AG08395 (cell line): ENCODE results near the gene GCNT2.
A peak's percentile ranks its signal among the peaks of the same experiment; 100 is the strongest.
"Not testable (repeated sequence)": the region's sequence is repeated elsewhere in the genome, so short reads cannot be mapped to it uniquely, and the experiment has no call there.

ENCODE experiments used
- DNase-seq: peaks from one replicate; pipeline ENCODE4 v3.0.0; 2012; ENCODE audit warnings: mixed read lengths, low spot score

Gene GCNT2

DNA sequence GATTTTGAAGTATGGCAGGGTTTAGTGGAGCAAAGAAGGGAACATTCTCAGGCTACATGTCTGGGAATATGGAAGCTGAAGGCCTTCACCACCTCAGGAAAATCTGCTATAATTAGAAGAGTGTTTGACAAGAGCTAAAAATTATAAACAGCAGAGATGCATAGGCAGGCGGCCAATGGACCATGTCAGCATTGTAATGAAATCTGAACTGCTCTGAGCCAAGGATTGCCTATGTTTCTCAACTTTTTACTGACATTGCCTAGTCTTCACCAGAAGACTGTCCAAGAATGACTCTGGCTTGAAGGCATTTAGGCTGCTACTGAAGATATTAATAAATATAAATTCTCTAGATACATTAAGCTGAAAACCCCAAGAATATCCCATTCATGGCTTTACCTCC is 89.1 kb downstream of the GCNT2 start:
- no peak for DNase-seq

DNA sequence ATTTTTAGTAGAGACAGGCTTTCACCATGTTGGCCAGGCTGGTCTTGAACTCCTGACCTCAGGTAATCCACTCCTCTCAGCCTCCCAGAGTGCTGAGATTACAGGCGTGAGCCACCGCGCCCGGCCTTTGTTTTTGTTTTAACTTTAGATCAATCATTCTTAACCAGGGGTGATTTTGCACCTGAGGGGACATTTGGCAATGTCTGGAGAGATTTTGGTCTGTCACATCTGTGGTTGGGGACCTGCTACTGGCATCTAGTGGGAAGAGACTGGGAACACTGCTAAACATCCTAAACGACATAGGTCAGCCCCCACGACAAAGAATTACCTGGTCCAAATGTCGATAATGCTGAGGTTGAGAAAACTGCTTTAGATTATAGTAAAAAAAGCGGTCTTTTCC is 91.0 kb downstream of the GCNT2 start:
- no peak for DNase-seq

DNA sequence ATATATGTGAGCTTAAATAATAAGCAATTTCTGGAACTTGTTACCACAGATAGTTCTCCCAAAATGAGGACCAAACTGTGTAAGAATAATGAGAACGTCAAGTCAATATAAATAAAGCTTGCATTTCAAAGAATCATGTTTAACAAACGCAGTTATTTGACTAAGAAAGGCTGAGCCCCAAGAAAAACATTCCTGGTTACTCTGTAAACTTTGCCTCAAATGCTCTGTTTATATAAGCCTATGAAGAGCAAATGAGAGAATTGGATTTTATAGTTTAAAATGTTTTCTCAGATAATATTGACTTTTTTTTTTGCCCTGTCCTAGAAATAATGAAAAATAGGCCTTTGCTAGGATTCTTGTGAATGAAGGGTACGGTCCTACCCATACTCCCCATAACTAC is 91.9 kb downstream of the GCNT2 start:
- no peak for DNase-seq

DNA sequence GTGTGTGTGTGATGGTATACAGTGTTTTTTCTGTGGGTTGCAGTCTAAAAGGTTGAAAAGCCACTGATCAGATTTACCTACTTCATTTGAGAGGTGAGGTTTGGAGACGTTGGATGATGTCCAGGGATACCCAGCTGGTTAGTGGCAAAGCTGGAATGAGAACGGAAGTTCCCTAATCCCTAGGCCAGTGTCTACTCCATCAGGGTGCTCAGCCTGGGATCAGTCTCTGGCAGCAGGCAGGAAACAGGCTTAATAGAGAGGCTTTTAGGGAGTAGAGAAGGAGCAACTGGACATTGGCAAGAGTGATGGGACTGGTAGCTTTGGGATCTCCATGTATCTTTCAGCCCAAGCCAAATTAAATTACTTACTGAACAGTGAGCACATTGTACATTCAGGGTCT is 92.6 kb downstream of the GCNT2 start:
- DNase-seq, result no peak

DNA sequence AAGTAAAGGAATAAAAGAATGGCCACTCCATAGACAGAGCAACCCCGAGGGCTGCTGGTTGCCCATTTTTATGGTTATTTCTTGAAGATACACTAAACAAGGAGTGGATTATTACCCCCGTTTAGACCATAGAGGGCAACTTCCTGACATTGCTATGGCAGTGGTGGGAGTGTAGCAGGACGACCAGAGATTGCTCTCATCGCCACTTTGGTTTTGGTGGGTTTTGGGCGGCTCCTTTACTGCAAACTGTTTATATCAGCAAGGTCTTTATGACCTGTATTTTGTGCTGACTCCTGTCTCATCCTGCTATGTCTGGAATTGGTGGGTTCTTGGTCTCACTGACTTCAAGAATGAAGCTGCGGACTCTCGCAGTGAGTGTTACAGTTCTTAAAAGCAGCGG is 94.5 kb downstream of the GCNT2 start:
- no peak for DNase-seq

DNA sequence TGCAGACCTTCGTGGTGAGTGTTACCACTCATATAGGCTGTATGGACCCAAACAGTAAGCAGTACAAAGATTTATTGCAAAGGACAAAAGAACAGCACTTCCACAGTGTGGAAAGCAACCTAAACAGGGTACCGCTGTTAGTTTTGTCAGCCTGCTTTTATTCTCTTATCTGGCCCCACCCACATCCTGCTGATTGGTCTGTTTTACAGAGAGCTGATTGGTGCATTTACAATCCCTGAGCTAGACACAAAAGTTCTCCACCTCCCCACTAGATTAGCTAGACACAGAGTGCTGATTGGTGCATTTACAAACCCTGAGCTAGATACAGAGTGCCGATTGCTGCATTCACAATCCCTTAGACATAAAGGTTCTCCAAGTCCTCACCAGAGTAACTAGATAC is 95.1 kb downstream of the GCNT2 start:
- DNase-seq, result not testable (repeated sequence)

DNA sequence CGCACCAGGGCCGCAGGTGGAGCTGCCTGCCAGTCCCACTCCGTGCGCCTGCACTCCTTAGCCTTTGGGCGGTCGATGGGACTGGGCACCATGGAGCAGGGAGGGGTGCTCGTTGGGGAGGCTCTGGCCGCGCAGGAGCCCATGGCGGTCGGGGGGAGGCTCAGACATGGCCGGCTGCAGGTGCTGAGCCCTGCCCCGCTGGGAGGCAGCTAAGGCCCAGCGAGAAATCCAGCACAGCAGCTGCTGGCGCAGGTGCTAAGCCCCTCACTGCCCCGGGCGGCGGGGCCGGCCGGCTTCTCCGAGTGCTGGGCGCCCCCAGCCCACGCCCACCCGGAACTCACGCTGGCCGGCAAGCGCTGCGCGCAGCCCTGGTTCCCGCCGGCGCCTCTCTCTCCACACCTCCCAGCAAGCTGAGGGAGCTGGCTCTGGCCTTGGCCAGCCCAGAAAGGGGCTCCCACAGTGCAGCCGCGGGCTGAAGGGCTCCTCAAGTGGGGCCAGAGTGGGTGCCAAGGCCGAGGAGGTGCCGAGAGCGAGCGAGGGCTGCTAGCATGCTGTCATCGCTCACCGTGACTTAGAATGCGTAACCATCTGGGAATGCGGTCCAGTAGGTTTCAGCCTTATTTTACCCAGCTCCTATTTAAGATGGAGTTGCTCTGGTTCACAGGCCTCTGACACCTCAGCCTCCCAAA is 96.0 kb downstream of the GCNT2 start:
- no peak for DNase-seq

DNA sequence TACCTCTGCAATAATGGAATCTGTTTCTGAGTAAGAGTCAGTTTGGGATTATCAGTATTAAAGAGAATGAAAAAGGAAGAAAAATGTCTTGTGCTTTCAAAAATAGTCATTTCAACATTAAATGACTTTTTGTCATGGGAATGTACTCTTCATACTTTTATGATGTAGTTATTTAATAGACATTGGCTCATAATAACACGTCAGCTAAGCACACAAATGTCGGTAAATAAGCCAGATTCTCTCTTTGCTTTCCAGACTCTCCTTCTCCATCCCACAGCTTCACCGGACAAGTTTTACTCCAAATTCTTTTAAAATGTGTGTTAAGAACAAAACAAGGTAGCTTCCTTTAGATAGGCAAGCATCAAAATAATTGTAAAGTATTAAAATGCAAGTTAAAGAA is 97.3 kb downstream of the GCNT2 start:
- no peak for DNase-seq

DNA sequence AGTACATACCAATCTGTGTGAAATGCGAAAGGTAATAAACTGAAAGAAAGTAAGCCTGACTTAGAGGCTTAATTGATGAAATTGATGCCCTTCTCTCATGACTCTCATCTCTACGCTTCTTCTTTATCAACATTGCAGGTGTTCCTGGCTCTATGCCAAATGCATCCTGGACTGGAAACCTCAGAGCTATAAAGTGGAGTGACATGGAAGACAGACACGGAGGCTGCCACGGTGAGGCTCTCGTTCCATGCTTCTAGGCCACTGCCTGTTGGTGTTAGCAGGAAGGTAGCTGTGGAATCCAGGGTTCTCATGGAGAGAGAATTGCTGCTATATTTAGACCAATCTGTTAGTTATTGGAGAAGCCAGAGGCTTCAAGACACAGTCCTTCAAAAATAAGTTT is 100.1 kb downstream of the GCNT2 start:
- no peak for DNase-seq

DNA sequence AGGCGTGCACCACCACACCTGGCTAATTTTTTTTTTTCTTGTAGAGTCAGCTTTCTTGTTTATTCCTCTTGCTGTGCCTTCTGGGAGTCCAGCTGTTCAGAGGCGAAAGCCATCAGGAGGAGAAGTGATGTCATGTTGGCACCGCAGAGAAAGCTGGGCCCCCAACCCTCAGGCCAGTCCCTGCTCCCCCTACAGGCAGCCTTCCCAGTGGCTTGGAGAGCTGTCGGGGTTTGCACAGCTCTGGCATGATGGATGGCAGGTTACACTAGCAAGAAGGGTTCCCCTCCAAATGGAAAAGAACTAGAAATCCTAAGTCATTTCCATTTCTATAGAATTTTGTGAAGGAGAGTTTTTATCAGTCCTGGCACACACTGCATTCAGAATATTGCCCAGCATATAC is 100.7 kb downstream of the GCNT2 start:
- DNase-seq, result no peak

DNA sequence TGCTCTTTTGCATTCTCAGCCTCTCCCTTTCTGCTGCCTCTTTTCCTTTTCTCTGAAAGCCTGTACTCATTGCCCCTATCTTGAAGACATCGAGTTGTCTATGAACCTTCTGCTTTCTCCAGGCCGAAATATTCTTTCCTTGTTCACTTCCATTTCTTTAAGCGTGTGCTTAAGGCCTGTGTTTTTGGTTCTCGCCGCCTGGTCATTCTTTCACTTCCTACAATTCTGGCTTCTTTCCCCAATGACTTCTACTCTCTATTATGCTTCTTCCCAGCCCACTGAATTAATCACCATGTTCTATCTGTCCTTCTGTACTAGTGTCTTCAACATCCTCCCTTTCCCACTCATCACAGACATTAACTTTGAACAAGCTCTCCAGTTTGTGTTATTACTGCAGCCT is 103.7 kb downstream of the GCNT2 start:
- DNase-seq, result no peak

DNA sequence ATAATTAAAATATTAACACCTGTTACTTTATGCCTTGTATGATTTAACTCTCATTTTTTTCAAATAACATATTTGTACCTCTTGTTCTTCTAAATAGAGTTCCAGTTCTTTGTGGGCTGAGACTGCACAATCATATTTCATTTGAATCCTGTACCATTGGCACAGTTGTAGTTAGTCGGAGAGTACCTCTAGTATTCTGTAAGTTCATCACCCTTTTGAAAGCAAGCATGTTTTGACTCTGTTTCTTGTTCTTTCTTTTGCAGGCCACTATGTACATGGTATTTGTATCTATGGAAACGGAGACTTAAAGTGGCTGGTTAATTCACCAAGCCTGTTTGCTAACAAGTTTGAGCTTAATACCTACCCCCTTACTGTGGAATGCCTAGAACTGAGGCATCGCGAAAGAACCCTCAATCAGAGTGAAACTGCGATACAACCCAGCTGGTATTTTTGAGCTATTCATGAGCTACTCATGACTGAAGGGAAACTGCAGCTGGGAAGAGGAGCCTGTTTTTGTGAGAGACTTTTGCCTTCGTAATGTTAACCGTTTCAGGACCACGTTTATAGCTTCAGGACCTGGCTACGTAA is 105.1 kb downstream of the GCNT2 start:
- no peak for DNase-seq

DNA sequence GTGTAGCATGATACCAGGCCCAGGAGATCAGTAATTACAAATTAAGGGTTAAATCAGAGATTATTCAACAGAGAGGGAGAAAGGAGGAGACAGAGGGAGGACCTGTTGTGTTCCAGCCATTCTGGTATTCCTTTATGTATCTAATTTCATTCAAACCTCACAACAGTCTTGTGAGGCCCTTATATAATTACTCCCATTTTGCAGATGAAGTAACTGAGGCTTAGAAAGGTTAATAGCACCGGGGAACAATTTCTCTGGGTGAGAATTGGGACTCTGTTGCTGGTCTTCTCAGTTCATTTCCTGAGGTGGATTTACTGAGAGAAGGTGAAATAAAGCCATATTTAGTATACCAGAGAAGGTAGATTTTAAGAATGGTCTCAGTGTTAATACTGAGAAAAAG is 106.6 kb downstream of the GCNT2 start:
- no peak for DNase-seq

DNA sequence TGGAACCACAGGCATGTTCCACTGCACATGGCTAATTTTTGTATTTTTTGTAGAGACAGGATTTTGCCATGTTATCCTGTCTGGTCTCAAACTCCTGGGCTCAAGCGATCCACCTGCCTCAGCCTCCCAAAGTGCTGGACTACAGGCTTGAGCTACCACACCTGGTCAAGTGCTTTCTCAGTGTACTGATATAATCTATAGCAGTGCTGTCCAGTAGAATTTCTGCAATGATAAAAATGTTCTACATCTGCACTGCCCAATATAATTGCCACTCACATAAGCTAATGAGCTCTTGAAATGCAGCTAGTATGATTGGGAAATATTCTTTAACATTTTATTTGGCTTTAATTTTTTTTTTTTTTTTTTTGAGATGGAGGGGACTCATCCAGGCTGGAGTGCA is 109.0 kb downstream of the GCNT2 start:
- no peak for DNase-seq

DNA sequence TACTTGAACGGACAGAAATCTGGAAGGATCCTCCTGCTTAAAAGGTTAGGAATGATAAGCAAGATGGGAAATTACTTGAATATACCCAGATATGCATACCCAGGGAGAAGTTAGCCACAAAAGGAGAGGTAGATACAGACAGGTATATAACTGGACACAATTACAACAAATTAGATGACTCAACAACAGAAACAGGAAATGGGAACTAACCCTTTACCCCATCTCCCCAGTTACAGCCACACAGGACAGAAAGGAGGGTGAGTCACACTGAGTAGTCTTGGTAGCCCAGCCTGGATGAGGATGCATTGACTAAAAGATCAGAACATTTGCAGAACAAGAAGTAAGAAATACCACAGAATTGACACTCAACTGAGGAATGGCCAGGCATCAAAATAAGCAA is 112.1 kb downstream of the GCNT2 start:
- DNase-seq, result peak; percentile 9

DNA sequence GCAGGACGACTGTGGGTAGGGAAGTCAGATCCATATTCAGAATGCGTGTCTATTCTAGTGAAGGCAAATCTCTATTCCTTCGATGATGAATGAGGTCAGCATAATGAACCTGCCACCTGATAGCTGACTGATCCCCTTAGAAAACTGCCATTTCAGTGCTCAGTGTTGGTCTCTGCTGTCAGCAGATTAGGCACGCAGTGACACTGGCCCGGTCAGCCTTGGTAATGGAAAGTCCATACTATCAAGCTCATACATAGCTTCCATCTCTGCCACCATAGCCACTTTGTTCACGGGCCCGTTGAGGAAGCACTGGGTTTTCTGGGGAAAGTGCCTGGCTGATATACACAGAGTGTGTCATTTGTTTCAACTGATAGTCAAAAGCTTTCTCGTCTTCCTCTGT is 119.3 kb downstream of the GCNT2 start:
- DNase-seq, result no peak

DNA sequence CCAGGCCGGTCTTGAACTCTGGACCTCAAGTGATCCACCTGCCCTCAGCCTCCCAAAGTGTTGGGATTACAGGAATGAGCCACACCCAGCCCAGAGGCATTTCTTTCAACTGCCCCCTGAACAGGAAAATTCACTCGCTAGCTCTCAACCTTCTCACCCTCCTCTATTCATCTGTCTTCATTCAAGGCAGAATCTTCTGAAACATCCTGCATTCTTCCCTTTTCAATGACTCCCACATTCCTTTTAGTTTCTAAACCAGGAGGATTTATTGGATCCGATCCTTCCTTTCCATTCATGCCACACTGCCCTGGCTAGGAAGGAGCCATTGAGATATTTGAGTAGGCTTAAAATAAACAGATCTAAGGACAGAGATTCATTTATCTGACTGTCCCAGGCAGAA is 120.4 kb downstream of the GCNT2 start:
- no peak for DNase-seq

DNA sequence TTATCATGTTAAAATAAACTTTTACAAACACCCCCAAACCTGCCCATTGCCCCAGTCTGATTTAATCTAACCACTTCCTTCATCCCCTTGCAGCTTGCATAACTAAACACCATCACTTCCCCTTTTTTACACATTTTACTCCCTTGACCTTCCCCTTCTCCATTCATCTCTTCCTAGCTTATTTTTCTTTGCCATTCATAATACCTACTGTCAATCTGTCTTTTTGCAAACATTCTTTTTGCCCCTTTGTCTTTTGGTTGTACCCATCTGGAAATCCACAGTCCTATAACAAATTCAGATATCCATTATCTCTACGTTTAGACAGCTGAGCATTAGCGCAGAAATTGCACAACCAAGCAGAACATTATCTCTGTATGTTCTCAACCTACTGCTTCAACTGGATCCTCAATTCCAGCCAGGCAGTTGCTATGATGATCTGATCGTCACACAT is 122.1 kb downstream of the GCNT2 start:
- DNase-seq, result no peak

DNA sequence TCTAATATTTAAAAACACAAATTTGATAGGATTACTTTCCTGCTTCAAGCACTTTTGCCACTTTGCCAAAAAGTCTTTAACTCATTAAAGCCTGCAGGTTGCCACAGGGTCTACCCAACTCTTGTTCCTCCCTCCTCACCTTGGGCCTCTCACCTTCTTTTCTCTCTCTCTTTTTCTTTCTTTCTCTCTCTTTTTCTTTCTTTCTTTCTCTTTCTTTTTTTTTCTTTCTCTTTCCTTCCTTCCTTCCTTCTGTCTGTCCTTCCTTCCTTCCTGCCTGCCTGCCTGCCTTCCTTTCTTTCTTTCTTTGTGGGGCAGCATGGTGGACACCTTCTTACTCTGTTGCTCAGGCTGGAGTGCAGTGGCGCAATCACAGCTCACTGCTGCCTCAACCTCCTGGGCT is 123.1 kb downstream of the GCNT2 start:
- no peak for DNase-seq

DNA sequence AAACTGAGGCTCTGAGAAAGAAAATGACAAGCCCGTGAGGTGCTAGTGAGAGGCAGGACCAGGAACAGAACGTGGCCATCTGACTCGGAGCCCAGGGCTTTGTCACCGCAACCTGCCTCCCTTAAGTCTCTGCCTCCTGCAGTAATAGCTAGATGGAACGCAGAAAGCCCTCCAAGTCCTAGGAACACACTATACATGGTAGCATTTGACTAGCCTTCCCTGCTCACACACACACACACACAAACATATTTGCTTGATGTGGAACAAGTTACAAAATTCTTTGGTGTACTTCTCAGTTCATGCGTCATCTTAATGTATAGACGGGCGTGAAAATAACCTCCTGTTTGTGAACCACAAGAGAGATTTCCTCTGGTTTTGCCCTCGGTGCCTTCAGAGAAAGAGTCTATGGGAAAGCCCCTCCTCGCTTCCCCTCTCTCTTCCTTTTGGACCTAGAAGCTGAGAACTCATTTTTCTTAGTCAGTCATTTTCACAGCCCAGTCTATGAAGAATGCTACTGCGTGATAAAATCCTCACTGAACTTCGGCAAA is 134.4 kb downstream of the GCNT2 start:
- DNase-seq, result no peak

DNA sequence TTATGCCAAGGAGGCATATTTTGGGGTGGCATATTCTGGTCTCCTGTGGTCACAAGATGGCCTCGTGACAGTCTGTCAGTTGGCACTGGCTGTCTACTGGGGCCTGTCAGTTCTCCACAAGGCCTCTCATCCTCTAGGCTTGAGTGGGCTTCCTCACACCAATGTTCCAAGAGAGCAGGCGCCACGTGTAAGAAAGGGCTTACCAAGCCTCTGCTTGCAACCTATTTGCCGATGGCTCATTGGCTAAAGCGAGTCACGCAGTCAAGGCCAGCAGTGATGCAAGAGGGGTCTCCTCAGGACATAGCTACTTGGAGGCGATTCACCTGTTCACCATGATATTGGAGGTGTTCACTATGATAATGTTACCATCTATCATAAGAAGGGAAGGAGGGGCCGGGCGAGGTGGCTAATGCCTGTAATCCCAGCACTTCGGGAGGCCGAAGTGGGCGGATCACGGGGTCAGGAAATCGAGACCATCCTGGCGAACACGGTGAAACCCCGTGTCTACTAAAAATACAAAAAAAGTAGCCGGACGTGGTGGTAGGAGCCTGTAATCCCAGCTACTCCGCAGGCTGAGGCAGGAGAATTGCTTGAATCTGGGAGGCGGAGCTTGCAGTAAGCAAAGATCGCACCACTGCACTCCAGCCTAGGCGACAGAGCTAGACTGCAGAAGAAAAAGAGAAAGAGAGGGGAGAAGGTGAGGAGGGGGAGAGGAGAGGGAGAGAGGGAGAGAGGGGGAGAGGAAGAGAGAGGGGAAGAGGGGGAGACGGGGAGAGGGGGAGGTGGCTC is 138.0 kb downstream of the GCNT2 start:
- DNase-seq, result no peak

DNA sequence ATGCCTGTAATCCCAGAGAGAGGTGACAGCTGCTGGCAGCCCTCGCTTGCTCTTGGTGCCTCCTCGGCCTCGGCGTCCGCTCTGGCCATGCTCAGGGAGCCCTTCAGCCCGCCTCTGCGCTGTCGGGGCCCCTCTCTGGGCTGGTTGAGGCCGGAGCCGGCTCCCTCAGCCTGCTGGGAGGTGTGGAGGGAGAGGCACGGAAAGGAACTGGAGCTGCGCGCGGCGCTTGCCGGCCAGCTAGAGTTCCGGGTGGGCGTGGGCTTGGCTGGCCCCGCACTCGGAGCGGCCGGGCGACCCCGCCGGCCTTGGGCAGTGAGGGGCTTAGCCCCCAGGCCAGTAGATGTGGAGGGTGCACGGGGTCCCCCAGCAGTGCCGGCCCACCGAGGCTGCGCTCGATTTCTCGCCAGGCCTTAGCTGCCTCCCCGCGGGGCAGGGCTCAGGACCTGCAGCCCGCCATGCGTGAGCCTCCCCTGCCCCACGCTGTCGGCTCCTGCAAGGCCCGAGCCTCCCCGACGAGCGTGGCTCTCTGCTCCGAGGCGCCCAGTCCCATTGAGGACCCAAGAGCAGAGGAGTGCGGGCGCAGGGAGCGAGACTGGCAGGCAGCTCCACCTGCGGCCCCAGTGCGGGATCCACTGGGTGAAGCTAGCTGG is 138.7 kb downstream of the GCNT2 start:
- no peak for DNase-seq
